Natural killer cell treated with Interleukin-12 subunit alpha and Interleukin-12 subunit beta and Interleukin-15 and Interleukin-18, amount 100 ng/mL, for 72 hours (primary cell): ENCODE results near the gene MVD. TPM values are rescaled to one million over a fixed set of nuclear protein-coding genes. Genes with fewer than 3 reads are reported as not detected.

Experiments used
- ATAC-seq, 2 donors: fragments of 150-1000 bp; cut with Tn5 transposase in 1 of 2; sonication (Bioruptor Pico), chemical (Tn5 transposase) in 1 of 2; 2 replicates each; pipeline ENCODE4 v1.10.0; 2021
- DNase-seq: peaks from one replicate; pipeline ENCODE4 v3.0.0; 2022; ENCODE audit warnings: low spot score
- H3K27ac Mint-ChIP-seq, 2 donors: 1 replicate in 1 of 2; 2 replicates in 1 of 2; pipeline ENCODE4 v1.8.0; 2022; ENCODE audit warnings: mixed read lengths in 2 of 2, mild to moderate bottlenecking in 1 of 2, moderate library complexity in 1 of 2
- H3K27me3 Mint-ChIP-seq, 2 donors: 1 replicate in 1 of 2; 2 replicates in 1 of 2; pipeline ENCODE4 v1.8.0; 2022; ENCODE audit warnings: mixed read lengths in 2 of 2
- H3K36me3 Mint-ChIP-seq: one replicate; pipeline ENCODE4 v1.8.0; 2022; ENCODE audit warnings: mixed read lengths
- H3K4me1 Mint-ChIP-seq, 2 donors: 1 replicate in 1 of 2; 2 replicates in 1 of 2; pipeline ENCODE4 v1.8.0; 2022; ENCODE audit warnings: low read depth in 2 of 2, mixed read lengths in 2 of 2, mild to moderate bottlenecking in 1 of 2
- H3K4me3 Mint-ChIP-seq: one replicate; pipeline ENCODE4 v1.8.0; 2022; ENCODE audit warnings: mixed read lengths
- H3K9me3 Mint-ChIP-seq: 2 replicates; pipeline ENCODE4 v1.8.0; 2022; ENCODE audit warnings: mixed read lengths
- total RNA-seq, 2 donors: library from RNA; stranded (reverse); gene quantifications; one replicate each; pipeline ENCODE4 v1.2.3, GENCODE V29; 2022

Gene MVD
- total RNA-seq, 2 donors from 2014 or later: 77.2 to 124 TPM

- no peaks in the 10 kb centered on the region for H3K36me3 Mint-ChIP-seq
- no peaks in the 10 kb centered on the region for H3K27me3 Mint-ChIP-seq
- peak overlapping the region; percentile 86 for H3K4me3 Mint-ChIP-seq
- no peak for DNase-seq
- H3K27ac Mint-ChIP-seq: peak overlapping the region; percentile 75 to 85
- no peak for ATAC-seq
- no peaks in the 10 kb centered on the region for H3K9me3 Mint-ChIP-seq
- peaks cover 51 to 53% of the 10 kb centered on the region in 2 donors for H3K4me1 Mint-ChIP-seq
Observed at GRCh38 chr16:88701581-88702370, 38.9 kb upstream of the MVD start.

- Mint-ChIP-seq H3K27ac (peak overlapping the region; percentile 75 to 85), H3K4me3 (peak overlapping the region; percentile 78), H3K27me3 (no peaks in the 10 kb centered on the region), H3K4me1 (peaks cover 51 to 53% of the 10 kb centered on the region in 2 donors), H3K36me3 (no peaks in the 10 kb centered on the region), H3K9me3 (no peaks in the 10 kb centered on the region)
- peak; percentile 90 to 93 for ATAC-seq
- peak; percentile 99 for DNase-seq
Observed at GRCh38 chr16:88700636-88701482, 38.0 kb upstream of the MVD start.

GRCh38 chr16:88700322-88700635 is 37.4 kb upstream of the MVD start:
- H3K9me3 Mint-ChIP-seq: no peaks in the 10 kb centered on the region
- ATAC-seq: no peak
- no peak for DNase-seq
- no peaks in the 10 kb centered on the region for H3K36me3 Mint-ChIP-seq
- no peaks in the 10 kb centered on the region for H3K27me3 Mint-ChIP-seq
- H3K27ac Mint-ChIP-seq: peak overlapping the region; percentile 75 to 85
- peaks cover 48 to 50% of the 10 kb centered on the region in 2 donors for H3K4me1 Mint-ChIP-seq
- peak overlapping the region; percentile 78 for H3K4me3 Mint-ChIP-seq

GRCh38 chr16:88699180-88699579 is 36.3 kb upstream of the MVD start:
- Mint-ChIP-seq H3K27ac (no peak overlapping the region), H3K9me3 (no peaks in the 10 kb centered on the region), H3K27me3 (no peaks in the 10 kb centered on the region), H3K4me1 (peaks cover 41 to 43% of the 10 kb centered on the region in 2 donors), H3K36me3 (no peaks in the 10 kb centered on the region), H3K4me3 (no peak overlapping the region)
- DNase-seq (no peak), ATAC-seq (no peak)

- Mint-ChIP-seq H3K27me3 (no peaks in the 10 kb centered on the region), H3K36me3 (no peaks in the 10 kb centered on the region), H3K27ac (no peak overlapping the region), H3K4me1 (peaks cover 35 to 38% of the 10 kb centered on the region in 2 donors), H3K9me3 (no peaks in the 10 kb centered on the region), H3K4me3 (no peak overlapping the region)
- ATAC-seq: no peak
- DNase-seq: no peak
Observed at GRCh38 chr16:88698646-88699045, 35.8 kb upstream of the MVD start.

GRCh38 chr16:88697831-88698615 is 35.1 kb upstream of the MVD start:
- Mint-ChIP-seq H3K36me3 (no peaks in the 10 kb centered on the region), H3K27ac (peak overlapping the region; percentile 51 to 58), H3K27me3 (no peaks in the 10 kb centered on the region), H3K4me1 (peaks cover 31 to 35% of the 10 kb centered on the region in 2 donors), H3K4me3 (no peak overlapping the region), H3K9me3 (no peaks in the 10 kb centered on the region)
- DNase-seq (no peak), ATAC-seq (no peak)

- Mint-ChIP-seq H3K36me3 (no peaks in the 10 kb centered on the region), H3K27me3 (no peaks in the 10 kb centered on the region), H3K4me1 (peaks cover 23 to 33% of the 10 kb centered on the region in 2 donors), H3K27ac (peak overlapping the region; percentile 51 to 58), H3K4me3 (no peak overlapping the region), H3K9me3 (no peaks in the 10 kb centered on the region)
- ATAC-seq (no peak), DNase-seq (no peak)
Observed at GRCh38 chr16:88697116-88697830, 34.4 kb upstream of the MVD start.

- ATAC-seq: no peak
- no peaks in the 10 kb centered on the region for H3K9me3 Mint-ChIP-seq
- no peaks in the 10 kb centered on the region for H3K36me3 Mint-ChIP-seq
- H3K4me3 Mint-ChIP-seq: no peak overlapping the region
- no peak for DNase-seq
- no peaks in the 10 kb centered on the region for H3K27me3 Mint-ChIP-seq
- H3K27ac Mint-ChIP-seq: peak overlapping the region in 1 of 2 donors; percentile 29
- H3K4me1 Mint-ChIP-seq: peaks cover 18 to 30% of the 10 kb centered on the region in 2 donors
Observed at GRCh38 chr16:88696441-88696840, 33.5 kb upstream of the MVD start.

GRCh38 chr16:88695753-88696152 is 32.9 kb upstream of the MVD start:
- H3K27ac Mint-ChIP-seq: peak overlapping the region in 1 of 2 donors; percentile 23
- no peaks in the 10 kb centered on the region for H3K36me3 Mint-ChIP-seq
- H3K4me1 Mint-ChIP-seq: peaks cover 14 to 27% of the 10 kb centered on the region in 2 donors
- ATAC-seq: no peak
- H3K27me3 Mint-ChIP-seq: no peaks in the 10 kb centered on the region
- no peak overlapping the region for H3K4me3 Mint-ChIP-seq
- DNase-seq: no peak
- H3K9me3 Mint-ChIP-seq: no peaks in the 10 kb centered on the region

- Mint-ChIP-seq H3K9me3 (no peaks in the 10 kb centered on the region), H3K4me1 (peaks cover 11 to 27% of the 10 kb centered on the region in 2 donors), H3K36me3 (no peaks in the 10 kb centered on the region), H3K27me3 (no peaks in the 10 kb centered on the region), H3K4me3 (no peak overlapping the region), H3K27ac (no peak overlapping the region)
- no peak for ATAC-seq
- no peak for DNase-seq
Observed at GRCh38 chr16:88695218-88695617, 32.3 kb upstream of the MVD start.

GRCh38 chr16:88694221-88695087 is 31.6 kb upstream of the MVD start:
- Mint-ChIP-seq H3K27me3 (no peaks in the 10 kb centered on the region), H3K9me3 (no peaks in the 10 kb centered on the region), H3K4me1 (peaks cover 4 to 20% of the 10 kb centered on the region in 2 donors), H3K27ac (peak overlapping the region in 1 of 2 donors; percentile 58), H3K4me3 (no peak overlapping the region), H3K36me3 (no peaks in the 10 kb centered on the region)
- no peak for ATAC-seq
- DNase-seq: no peak

- Mint-ChIP-seq H3K27me3 (no peaks in the 10 kb centered on the region), H3K4me3 (no peak overlapping the region), H3K36me3 (no peaks in the 10 kb centered on the region), H3K4me1 (peaks cover 4 to 20% of the 10 kb centered on the region in 2 donors), H3K27ac (no peak overlapping the region), H3K9me3 (no peaks in the 10 kb centered on the region)
- no peak for ATAC-seq
- DNase-seq: no peak
Observed at GRCh38 chr16:88693420-88694177, 30.7 kb upstream of the MVD start.
